HG03175 (cell line): ENCODE data around the gene TMPRSS9.
"Not testable (repeated sequence)": the region's sequence is repeated elsewhere in the genome, so short reads cannot be mapped to it uniquely, and the experiment has no call there.

Experiments used
- ATAC-seq: cut with Tn5 transposase; IDR thresholded peaks from one replicate; pipeline ENCODE4 v1.9.1; 2021; ENCODE audit warnings: mild to moderate bottlenecking, moderate library complexity; ENCODE audit not compliant: unreplicated experiment

TMPRSS9 gene

DNA sequence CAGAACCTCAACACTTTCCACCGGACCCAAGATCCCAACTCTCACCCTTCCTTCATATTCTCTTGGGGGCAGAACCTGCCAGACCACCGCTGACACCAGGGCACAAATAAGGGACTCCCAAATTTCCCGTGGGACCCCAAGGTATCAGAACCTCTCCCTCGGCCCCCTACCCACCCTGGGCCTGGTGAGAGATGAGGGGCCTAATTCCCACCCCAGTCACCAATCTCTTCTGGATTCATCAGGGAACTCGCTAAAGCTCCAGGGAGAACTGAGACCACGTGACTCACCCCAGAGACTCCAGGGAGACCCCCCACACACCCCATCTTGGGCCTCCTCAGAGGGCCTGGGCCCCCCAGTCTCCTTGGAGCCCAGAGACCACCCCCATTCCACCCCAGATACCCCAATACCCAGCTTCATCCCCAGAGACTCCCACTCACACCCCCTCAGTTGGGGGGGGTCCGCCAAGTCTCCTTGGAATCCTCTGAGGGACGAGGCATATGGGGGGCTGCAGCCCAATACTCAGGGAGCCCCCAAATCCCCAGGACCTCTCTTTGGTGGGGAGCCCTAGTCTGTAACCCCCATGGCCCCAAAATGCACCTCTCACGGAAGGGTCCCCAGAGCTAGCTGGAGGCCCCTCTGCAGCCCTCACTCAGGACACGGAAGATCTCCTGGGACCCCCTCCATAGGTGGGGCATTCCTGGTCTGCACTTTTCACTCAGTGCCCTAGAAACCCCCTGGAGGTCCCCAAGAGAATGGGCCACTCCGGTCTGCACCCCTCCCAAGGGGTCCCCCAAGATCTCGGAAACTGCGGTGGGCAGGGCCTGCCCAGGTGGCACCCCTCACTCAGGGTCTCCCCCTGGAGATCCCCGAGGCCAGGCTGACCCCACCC is 95.1 kb downstream of the TMPRSS9 start:
- no peak for ATAC-seq

- ATAC-seq = peak; percentile 20
These were observed 95.9 kb downstream of the TMPRSS9 start for GRCh38 chr19:2455851-2456570.

DNA sequence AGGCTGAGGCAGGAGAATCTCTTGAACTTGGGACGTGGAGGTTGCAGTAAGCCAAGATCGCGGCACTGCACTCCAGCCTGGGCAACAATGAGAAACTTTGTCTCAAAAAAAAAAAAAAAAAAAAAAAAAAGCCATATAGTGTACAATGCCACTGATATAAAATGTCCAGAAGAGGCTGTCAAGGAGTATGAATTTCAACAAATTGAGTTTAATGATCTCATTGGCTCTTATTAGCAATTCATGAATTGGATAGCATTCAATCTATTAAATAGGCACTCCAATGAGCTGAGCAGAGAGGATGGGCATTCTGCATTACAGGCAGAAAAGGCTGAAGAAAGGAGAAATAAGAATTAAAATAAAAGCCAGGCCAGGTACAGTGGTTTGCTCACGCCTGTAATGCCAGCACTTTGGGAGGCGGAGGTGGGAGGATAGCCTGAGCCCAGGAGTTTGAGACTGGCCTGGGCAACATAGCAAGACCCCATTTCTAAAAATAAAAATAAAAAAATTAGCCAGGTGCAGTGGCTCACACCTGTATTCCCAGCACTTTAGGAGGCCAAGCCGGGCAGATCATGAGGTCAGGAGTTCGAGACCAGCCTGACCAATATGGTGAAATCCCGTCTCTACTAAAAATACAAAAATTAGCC is 97.5 kb downstream of the TMPRSS9 start:
- no peak for ATAC-seq

- no peak for ATAC-seq
These were observed 98.0 kb downstream of the TMPRSS9 start for GRCh38 chr19:2458054-2458453.

GRCh38 chr19:2458776-2459175 is 98.7 kb downstream of the TMPRSS9 start:
- not testable (repeated sequence) for ATAC-seq

- ATAC-seq = no peak
These were observed 100.2 kb downstream of the TMPRSS9 start for GRCh38 chr19:2460245-2460644.

DNA sequence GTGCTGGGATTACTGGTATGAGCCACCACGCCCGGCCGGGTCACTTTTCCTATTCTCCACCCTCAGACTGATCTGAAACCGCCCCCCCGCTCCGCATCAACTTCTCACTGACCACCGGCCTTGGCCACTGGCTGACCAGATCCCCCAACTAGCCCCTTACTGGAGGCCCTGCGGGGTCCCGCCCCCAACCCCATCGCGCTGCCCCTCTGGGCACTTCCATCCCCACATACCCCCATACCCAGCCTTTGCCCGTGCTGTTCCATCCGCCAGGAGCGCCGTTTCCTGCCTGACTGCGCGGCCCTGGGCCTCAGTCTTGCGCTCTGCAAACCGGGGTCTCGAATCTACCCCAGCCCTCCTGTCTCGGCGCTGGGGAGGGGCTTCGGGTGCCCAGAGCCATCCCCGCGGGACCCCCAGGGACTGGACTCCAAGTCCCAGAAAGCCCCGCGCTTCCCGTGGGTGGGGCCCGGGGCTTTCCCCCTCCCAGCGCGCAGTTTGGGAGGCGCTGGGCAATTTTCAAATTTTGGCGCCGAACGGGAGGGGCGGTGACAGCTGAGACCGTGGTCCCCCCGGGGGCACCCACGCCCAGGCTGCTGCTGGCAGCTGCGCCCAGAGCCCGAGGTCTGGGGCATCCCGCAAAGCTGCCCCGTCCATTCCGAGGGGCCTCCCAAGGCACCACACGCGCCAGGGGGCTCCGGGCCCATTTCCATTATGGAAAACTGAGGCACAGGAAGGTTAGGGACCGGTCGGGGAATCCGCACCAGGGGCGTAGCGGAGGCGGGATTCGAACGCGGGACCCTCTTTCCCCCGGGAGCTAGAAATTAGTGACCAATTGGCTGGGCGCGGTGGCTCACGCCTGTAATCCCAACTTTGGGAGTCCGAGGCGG is 101.9 kb downstream of the TMPRSS9 start:
- no peak for ATAC-seq

GRCh38 chr19:2462635-2463421 is 102.8 kb downstream of the TMPRSS9 start:
- no peak for ATAC-seq

- not testable (repeated sequence) for ATAC-seq
These were observed 103.6 kb downstream of the TMPRSS9 start for GRCh38 chr19:2463694-2464093.

GRCh38 chr19:2464389-2464788 is 104.3 kb downstream of the TMPRSS9 start:
- ATAC-seq = no peak

- no peak for ATAC-seq
These were observed 108.5 kb downstream of the TMPRSS9 start for GRCh38 chr19:2468596-2468995.

DNA sequence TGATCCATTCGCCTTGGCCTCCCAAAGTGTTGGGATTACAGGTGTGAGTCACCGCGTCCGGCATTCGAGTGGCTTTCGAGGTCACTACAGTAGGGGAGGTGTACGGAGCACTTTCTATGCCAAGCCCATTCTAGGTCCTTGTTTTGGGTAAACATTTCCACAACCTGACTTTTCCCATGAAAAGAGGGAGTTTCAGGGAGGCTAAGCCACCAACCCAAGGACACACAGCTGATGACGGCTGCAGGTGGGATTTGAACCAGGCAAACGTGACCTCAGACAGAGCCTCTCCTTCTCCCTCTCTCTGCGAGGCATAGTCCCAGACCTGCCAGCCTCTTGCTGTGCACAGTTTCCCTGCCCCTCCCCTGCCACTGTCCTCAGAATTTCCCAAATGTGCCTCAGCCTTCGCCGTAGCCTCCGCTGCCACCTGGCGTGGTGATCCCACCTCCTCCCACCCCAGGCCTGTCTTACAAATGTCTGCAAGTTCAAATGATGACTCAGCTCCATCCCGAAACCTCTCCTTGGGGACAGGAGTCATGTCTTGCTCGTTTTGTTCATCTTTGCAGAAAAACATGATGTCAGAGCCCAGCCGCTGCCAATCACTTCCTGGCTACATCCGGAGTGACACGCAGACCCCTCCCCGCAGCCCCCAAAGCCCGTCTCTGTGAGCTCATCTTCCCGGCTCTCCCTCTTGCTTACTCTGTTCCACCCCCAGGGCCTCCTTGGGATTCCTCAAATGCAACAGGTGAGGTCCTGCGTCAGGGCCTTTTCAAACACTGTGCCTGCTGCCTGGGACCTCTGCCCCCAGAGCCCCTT is 109.2 kb downstream of the TMPRSS9 start:
- no peak for ATAC-seq

GRCh38 chr19:2469915-2470200 is 109.8 kb downstream of the TMPRSS9 start:
- not testable (repeated sequence) for ATAC-seq

DNA sequence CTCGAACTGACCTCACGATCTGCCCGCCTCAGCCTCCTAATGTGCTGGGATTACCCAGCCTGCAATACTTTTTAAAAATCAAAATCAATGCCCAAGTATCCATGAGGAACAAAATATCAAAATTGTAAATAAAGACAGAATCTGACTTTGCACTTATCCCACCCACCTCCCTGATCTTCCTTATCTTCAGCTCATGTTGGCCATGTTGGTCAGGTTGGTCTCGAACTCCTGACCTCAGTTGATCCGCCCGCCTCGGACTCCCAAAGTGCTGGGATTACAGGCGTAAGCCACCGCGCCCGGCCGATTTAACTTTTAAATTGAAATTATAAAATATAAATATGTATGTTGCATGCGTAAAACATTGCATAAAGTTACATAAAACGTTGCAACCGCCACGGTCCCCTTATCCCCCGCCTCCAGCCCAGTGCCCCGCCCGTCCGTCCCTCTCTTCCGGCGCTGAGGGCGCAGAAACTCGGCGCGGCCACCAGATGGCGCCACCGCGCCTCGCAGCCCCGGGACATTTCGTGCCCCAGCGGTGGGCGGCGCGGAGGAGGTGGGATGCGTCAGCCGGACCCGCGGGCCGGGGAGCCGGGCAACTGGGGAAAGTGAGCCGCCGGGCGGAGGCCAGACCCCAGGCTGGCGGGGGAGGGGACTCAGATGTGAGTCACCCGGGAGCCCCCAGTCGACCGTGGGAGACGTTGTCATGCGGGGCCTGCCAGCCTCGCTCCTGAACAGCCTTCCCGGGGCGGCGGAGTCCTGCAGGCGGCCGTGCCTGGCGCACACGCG is 114.4 kb downstream of the TMPRSS9 start:
- ATAC-seq = no peak

DNA sequence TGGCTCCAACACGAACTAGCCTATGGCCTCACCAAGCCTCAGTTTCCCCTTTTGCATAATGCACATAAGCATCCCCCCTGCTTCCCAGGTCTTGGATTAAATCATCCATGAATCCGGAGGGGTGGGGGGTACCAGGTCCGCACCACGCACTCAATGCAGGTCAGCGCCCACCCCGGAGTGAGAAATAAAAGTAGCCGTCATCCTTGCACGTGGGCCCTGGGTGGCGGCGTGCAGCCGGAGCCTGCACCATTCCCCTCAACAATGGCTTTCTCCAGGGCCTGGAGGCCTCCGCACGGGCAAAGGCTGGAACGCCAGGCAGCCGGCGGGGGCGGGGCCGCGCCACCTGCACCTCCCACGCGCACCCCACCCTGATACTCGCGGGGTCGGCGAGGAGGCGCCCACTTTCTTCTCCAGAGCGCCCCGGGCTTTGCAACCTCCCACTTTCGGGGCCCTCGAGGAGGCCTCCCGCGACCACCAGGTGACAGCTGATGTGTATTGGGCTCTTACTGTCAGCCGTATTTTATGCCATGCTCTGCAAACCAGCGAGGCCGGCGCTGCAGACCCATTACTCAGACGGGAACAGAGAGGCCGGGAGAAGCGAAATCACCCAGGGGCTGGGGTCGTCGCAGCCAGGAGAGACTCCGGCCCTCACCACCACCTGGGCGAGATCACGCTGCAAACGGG is 115.1 kb downstream of the TMPRSS9 start:
- ATAC-seq = peak; percentile 14
